KMS-11 (cell line): ENCODE data around the gene RAMP1.

Experiments
- H2AFZ ChIP-seq: fragments of 200-600 bp; sonication (generic); 2 replicates; pipeline ENCODE4 v1.6.1; 2016; ENCODE audit warnings: antibody characterized with exemption, mixed run types, low read depth
- H3K27ac ChIP-seq: fragments of 200-600 bp; sonication (generic); 2 replicates; pipeline ENCODE4 v1.6.1; 2016; ENCODE audit warnings: mild to moderate bottlenecking, mixed run types
- H3K27me3 ChIP-seq: fragments of 200-600 bp; sonication (generic); 2 replicates; pipeline ENCODE4 v1.6.1; 2017; ENCODE audit warnings: mild to moderate bottlenecking, low read depth, mixed run types, moderate library complexity; ENCODE audit not compliant: insufficient read depth
- H3K36me3 ChIP-seq: fragments of 200-600 bp; sonication (generic); 2 replicates; pipeline ENCODE4 v1.6.1; 2017; ENCODE audit warnings: mild to moderate bottlenecking, mixed run types; ENCODE audit not compliant: insufficient read depth
- H3K4me1 ChIP-seq: fragments of 200-600 bp; sonication (generic); 2 replicates; pipeline ENCODE4 v1.6.1; 2016; ENCODE audit warnings: mild to moderate bottlenecking, low read depth, mixed run types; ENCODE audit not compliant: poor library complexity, severe bottlenecking
- H3K4me2 ChIP-seq: fragments of 200-600 bp; sonication (generic); 2 replicates; pipeline ENCODE4 v1.7.0; 2016; ENCODE audit warnings: mild to moderate bottlenecking, mixed run types
- H3K4me3 ChIP-seq: fragments of 200-600 bp; sonication (generic); IDR thresholded peaks from 2 replicates; pipeline ENCODE4 v1.6.1; 2017; ENCODE audit warnings: low read depth, low read length, mixed read lengths; ENCODE audit not compliant: insufficient read depth
- H3K79me2 ChIP-seq: fragments of 200-600 bp; sonication (generic); 2 replicates; pipeline ENCODE4 v1.6.1; 2016; ENCODE audit warnings: low read depth, mixed run types; ENCODE audit not compliant: insufficient read depth
- H3K9ac ChIP-seq: fragments of 200-600 bp; sonication (generic); 2 replicates; pipeline ENCODE4 v1.6.1; 2016; ENCODE audit warnings: mild to moderate bottlenecking, mixed run types
- H4K20me1 ChIP-seq: fragments of 200-600 bp; sonication (generic); 2 replicates; pipeline ENCODE4 v1.6.1; 2016; ENCODE audit warnings: mild to moderate bottlenecking, mixed run types; ENCODE audit not compliant: insufficient read depth
- TF ChIP-seq, protein P1 (sequence below): fragments of 200-600 bp; sonication (generic); conservative IDR thresholded peaks from 2 replicates; pipeline ENCODE4 v1.6.1; 2017; ENCODE audit warnings: low read depth, mild to moderate bottlenecking, antibody characterized with exemption, low read length, moderate library complexity, mixed read lengths

The RAMP1 gene

DNA sequence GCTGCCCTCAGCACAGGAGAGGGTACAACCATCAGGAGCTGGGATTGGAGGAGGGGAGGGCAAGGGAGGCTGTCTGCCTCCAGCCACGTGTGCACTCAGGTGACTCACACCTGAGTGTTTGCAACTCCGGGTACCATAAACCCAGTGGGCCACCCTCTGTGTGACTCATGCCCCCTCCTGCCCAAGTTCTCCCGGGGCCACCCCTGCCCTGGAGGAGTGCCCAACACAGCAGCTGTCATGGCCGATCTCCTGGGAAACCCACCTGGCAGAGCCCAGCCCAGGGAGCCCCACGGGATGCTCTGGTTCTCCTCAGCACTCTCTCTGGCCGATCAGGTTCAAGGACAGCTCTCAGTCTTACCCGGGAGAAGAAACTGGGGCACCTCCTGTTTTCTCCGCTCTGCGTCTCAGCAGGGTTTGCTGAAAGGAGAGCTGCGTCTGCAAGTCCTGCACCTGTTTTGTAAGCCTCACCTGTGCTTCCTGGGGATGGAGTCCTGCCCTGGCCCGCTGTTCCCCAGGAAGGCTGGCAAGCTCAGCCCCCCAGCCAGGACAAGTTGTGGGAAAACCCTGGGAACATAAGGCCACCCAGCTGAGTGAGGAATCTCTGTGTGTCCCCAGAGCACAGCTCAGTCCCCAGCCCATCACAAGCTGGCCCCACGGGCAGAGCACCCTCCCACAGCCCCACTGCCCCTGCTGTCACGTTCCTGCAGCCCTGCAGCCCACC is 63.4 kb downstream of the RAMP1 start:
- Histone ChIP-seq H3K4me3 (no peak overlapping the region), H3K36me3 (no peaks in the 10 kb centered on the region), H3K4me1 (peaks cover 42% of the 10 kb centered on the region), H3K27ac (no peak overlapping the region), H3K4me2 (peak overlapping the region; percentile 29; the same call in 1 of the 2 replicates), H3K27me3 (no peaks in the 10 kb centered on the region), H2AFZ (peak overlapping the region; percentile 78), H3K79me2 (no peaks in the 10 kb centered on the region), H4K20me1 (no peaks in the 10 kb centered on the region), H3K9ac (peak overlapping the region; percentile 51; the same call in 1 of the 2 replicates)
- TF ChIP-seq, protein P1, sequence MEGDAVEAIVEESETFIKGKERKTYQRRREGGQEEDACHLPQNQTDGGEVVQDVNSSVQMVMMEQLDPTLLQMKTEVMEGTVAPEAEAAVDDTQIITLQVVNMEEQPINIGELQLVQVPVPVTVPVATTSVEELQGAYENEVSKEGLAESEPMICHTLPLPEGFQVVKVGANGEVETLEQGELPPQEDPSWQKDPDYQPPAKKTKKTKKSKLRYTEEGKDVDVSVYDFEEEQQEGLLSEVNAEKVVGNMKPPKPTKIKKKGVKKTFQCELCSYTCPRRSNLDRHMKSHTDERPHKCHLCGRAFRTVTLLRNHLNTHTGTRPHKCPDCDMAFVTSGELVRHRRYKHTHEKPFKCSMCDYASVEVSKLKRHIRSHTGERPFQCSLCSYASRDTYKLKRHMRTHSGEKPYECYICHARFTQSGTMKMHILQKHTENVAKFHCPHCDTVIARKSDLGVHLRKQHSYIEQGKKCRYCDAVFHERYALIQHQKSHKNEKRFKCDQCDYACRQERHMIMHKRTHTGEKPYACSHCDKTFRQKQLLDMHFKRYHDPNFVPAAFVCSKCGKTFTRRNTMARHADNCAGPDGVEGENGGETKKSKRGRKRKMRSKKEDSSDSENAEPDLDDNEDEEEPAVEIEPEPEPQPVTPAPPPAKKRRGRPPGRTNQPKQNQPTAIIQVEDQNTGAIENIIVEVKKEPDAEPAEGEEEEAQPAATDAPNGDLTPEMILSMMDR = no peak

DNA sequence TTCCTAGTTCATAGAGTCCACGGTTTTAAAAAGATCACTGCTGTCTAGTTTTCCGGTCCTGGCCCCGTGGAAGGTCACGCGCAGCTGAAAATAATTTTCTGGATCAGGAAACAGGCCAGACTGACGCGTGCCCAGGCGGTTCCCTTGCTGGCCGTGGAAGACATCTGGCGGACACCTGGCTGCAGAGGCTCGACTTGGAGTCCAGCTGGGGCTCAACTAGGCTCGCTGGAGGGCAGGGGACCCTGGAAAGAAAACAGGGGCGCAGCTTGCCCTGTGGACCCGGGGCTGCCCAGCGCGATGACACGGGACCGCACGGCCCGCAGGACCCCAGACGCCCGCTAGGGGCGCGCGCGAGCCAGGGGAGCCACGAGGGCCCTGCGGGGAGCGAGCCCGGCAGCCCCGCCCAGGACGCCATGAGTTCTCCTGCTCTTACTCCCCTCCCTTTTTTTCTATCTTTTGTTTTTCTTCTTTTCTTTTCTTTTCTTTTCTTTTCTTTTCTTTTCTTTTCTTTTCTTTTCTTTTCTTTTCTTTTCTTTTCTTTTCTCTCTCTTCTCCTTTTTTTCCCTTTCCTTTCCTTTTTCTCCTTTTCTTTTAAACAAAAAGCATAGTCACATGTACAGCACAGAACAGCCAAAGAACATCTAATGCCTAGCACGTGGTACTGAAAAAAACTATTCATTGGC is 64.2 kb downstream of the RAMP1 start:
- Histone ChIP-seq H3K9ac (peak overlapping the region; percentile 51; the same call in 1 of the 2 replicates), H3K4me3 (no peak overlapping the region), H3K36me3 (no peaks in the 10 kb centered on the region), H2AFZ (peak overlapping the region; percentile 78), H3K4me2 (peak overlapping the region; percentile 29; the same call in 1 of the 2 replicates), H3K79me2 (no peaks in the 10 kb centered on the region), H4K20me1 (no peaks in the 10 kb centered on the region), H3K27ac (no peak overlapping the region), H3K27me3 (no peaks in the 10 kb centered on the region), H3K4me1 (peaks cover 48% of the 10 kb centered on the region)
- TF ChIP-seq, protein P1 = peak; percentile 82

DNA sequence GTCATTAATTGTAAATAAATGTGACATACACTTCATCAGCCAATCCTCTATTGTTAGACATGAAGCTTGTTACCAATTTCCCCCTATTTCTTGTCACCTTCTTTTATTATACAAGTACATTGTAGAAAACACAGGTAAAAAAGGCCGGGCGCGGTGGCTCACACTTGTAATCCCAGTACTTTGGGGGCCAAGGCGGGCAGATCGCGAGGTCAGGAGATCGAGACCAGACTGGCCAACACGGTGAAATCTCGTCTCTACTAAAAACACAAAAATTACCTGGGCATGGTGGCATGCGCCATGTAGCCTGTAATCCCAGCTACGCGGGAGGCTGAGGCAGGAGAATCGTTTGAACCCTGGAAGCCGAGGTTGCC is 64.7 kb downstream of the RAMP1 start:
- no peak overlapping the region for H3K27ac ChIP-seq
- H3K9ac ChIP-seq = no peak overlapping the region
- peaks cover 48% of the 10 kb centered on the region for H3K4me1 ChIP-seq
- H3K27me3 ChIP-seq = no peaks in the 10 kb centered on the region
- peak overlapping the region; percentile 78; the same call in 1 of the 2 replicates for H2AFZ ChIP-seq
- no peaks in the 10 kb centered on the region for H4K20me1 ChIP-seq
- H3K4me2 ChIP-seq = no peak overlapping the region
- TF ChIP-seq, protein P1 = no peak
- no peaks in the 10 kb centered on the region for H3K36me3 ChIP-seq
- no peaks in the 10 kb centered on the region for H3K79me2 ChIP-seq
- H3K4me3 ChIP-seq = no peak overlapping the region

DNA sequence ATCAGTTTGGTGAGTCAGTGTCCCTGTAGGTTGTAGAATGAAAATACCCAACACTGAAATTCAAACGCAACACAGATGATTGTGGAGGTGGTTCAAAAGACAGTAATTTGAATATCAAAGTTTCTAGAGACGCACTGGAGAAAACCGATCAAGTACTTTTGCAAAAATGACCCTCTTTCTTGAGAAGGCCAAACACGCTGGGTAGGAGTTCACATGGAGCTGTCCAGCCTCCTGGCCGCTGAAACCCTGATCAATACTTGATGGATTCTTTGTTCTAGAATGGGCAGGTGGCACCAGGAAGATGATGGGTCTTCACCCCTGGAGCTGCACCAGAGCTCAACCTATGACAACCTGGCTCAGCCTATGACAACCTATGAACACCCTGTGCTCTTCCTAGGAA is 67.7 kb downstream of the RAMP1 start:
- Histone ChIP-seq H4K20me1 (no peaks in the 10 kb centered on the region), H2AFZ (no peak overlapping the region), H3K27ac (no peak overlapping the region; the same call in 1 of the 2 replicates), H3K4me1 (peaks cover 58% of the 10 kb centered on the region), H3K4me3 (no peak overlapping the region), H3K36me3 (no peaks in the 10 kb centered on the region), H3K4me2 (peak overlapping the region; percentile 50), H3K27me3 (no peaks in the 10 kb centered on the region), H3K79me2 (no peaks in the 10 kb centered on the region), H3K9ac (no peak overlapping the region)
- TF ChIP-seq, protein P1 = no peak
